GM23338 (cell line): ENCODE measurements around the gene DOCK1. TPM values are rescaled to one million over a fixed set of nuclear protein-coding genes. Genes with fewer than 3 reads are reported as not detected.

Experiments used
- ATAC-seq: fragments of 200-7000 bp; cut with Tn5 transposase; 3 replicates; pipeline ENCODE4 v1.9.1; 2020
- DNase-seq: peaks from one replicate; pipeline ENCODE4 v3.0.0-alpha.2; 2015; ENCODE audit warnings: low spot score
- H2AFZ ChIP-seq: fragments of 200-600 bp; sonication (generic); 2 replicates; pipeline ENCODE4 v1.8.0; 2016; ENCODE audit warnings: antibody characterized with exemption, mild to moderate bottlenecking, moderate library complexity
- H3F3A ChIP-seq: fragments of 200-600 bp; sonication (generic); replicated peaks from 2 replicates; pipeline ENCODE4 v1.8.0; 2017; ENCODE audit warnings: antibody characterized with exemption, mixed run types, low read depth
- H3K27ac ChIP-seq: fragments of 200-600 bp; sonication (generic); 2 replicates; pipeline ENCODE4 v1.6.1; 2016; ENCODE audit warnings: low read depth
- H3K27me3 ChIP-seq: fragments of 200-600 bp; sonication (generic); 2 replicates; pipeline ENCODE4 v1.8.0; 2016; ENCODE audit warnings: mild to moderate bottlenecking, mixed run types, moderate library complexity; ENCODE audit not compliant: insufficient read depth
- H3K36me3 ChIP-seq: fragments of 200-600 bp; sonication (generic); 2 replicates; pipeline ENCODE4 v1.8.0; 2016; ENCODE audit warnings: mild to moderate bottlenecking; ENCODE audit not compliant: insufficient read depth
- H3K4me1 ChIP-seq: fragments of 200-600 bp; sonication (generic); 2 replicates; pipeline ENCODE4 v1.8.0; 2016; ENCODE audit warnings: mild to moderate bottlenecking, moderate library complexity; ENCODE audit not compliant: insufficient read depth
- H3K4me2 ChIP-seq: fragments of 200-600 bp; sonication (generic); 2 replicates; pipeline ENCODE4 v1.7.1; 2017; ENCODE audit warnings: mixed run types
- H3K4me3 ChIP-seq: fragments of 200-600 bp; sonication (generic); 2 replicates; pipeline ENCODE4 v1.6.1; 2016; ENCODE audit warnings: mixed run types
- H3K79me2 ChIP-seq: fragments of 200-600 bp; sonication (generic); replicated peaks from 2 replicates; pipeline ENCODE4 v1.8.0; 2017; ENCODE audit warnings: mild to moderate bottlenecking; ENCODE audit not compliant: insufficient read depth
- H3K9me2 ChIP-seq: fragments of 200-600 bp; sonication (generic); 2 replicates; pipeline ENCODE4 v1.8.0; 2017; ENCODE audit not compliant: insufficient read depth
- H4K20me1 ChIP-seq: fragments of 200-600 bp; sonication (generic); replicated peaks from 2 replicates; pipeline ENCODE4 v1.8.0; 2017; ENCODE audit warnings: mild to moderate bottlenecking; ENCODE audit not compliant: insufficient read depth
- H3K27ac Mint-ChIP-seq: 2 replicates; pipeline ENCODE4 v1.8.0; 2020; ENCODE audit warnings: inconsistent platforms, mild to moderate bottlenecking, moderate library complexity, mixed read lengths
- H3K27me3 Mint-ChIP-seq: 3 replicates; pipeline ENCODE4 v1.8.0; 2022; ENCODE audit warnings: low read depth, mild to moderate bottlenecking, moderate library complexity, mixed read lengths, inconsistent platforms; ENCODE audit not compliant: insufficient read depth, poor library complexity
- H3K36me3 Mint-ChIP-seq: 3 replicates; pipeline ENCODE4 v1.8.0; 2021; ENCODE audit warnings: low read depth, mild to moderate bottlenecking, inconsistent platforms, moderate library complexity, mixed read lengths
- H3K4me1 Mint-ChIP-seq: 3 replicates; pipeline ENCODE4 v1.8.0; 2020; ENCODE audit warnings: mild to moderate bottlenecking, inconsistent platforms, mixed read lengths
- H3K4me3 Mint-ChIP-seq: 3 replicates; pipeline ENCODE4 v1.8.0; 2021; ENCODE audit warnings: moderate library complexity, mild to moderate bottlenecking, inconsistent platforms, mixed read lengths
- H3K9me3 Mint-ChIP-seq: 3 replicates; pipeline ENCODE4 v1.8.0; 2020; ENCODE audit warnings: moderate library complexity, mild to moderate bottlenecking, inconsistent platforms, mixed read lengths
- CREB1 ChIP-seq: fragments of 250-450 bp; sonication (Bioruptor Pico); IDR thresholded peaks from 2 replicates; pipeline ENCODE4 v1.5.0; 2020; ENCODE audit warnings: low read depth, mild to moderate bottlenecking, moderate library complexity
- EZH2 ChIP-seq: fragments of 200-600 bp; sonication (generic); IDR thresholded peaks from one replicate; pipeline ENCODE4 v1.8.0; 2017; ENCODE audit warnings: antibody characterized with exemption, mild to moderate bottlenecking, low read depth; ENCODE audit not compliant: unreplicated experiment
- EZH2phosphoT487 ChIP-seq: fragments of 200-600 bp; sonication (generic); IDR thresholded peaks from one replicate; pipeline ENCODE4 v1.8.1; 2018; ENCODE audit warnings: antibody characterized with exemption; ENCODE audit not compliant: unreplicated experiment
- JUNB ChIP-seq: IDR thresholded peaks from one replicate; pipeline ENCODE4 v1.6.1; 2016; ENCODE audit warnings: antibody characterized with exemption; ENCODE audit not compliant: unreplicated experiment
- NANOG ChIP-seq: IDR thresholded peaks from 2 replicates; pipeline ENCODE4 v1.6.1; 2016; ENCODE audit warnings: antibody characterized with exemption, borderline replicate concordance
- POLR2AphosphoS5 ChIP-seq: IDR thresholded peaks from 2 replicates; pipeline ENCODE4 v1.6.1; 2016; ENCODE audit warnings: antibody characterized with exemption, low read depth
- STAT1 ChIP-seq: IDR thresholded peaks from one replicate; pipeline ENCODE4 v1.6.1; 2016; ENCODE audit warnings: antibody characterized with exemption; ENCODE audit not compliant: unreplicated experiment
- ZNF114 ChIP-seq: fragments of 250-450 bp; sonication (Bioruptor Pico); IDR thresholded peaks from 2 replicates; pipeline ENCODE4 v1.5.0; 2020; ENCODE audit warnings: mild to moderate bottlenecking, moderate library complexity
- ZNF331 ChIP-seq: fragments of 250-450 bp; sonication (Bioruptor Pico); IDR thresholded peaks from 2 replicates; pipeline ENCODE4 v1.5.0; 2020; ENCODE audit warnings: low read depth, mild to moderate bottlenecking, moderate library complexity
- polyA plus RNA-seq: library from polyadenylated mRNA; unstranded; fragments of >200 nt; fragmentation: Nextera tagmentation; extraction: Ambion mirVana; gene quantifications from 2 replicates; pipeline ENCODE4 v1.2.1, GENCODE V29; 2016
- total RNA-seq: library from RNA; depleted of rRNA; stranded (reverse); fragments of >200 nt; shearing (Covaris generic); gene quantifications from 2 replicates; pipeline ENCODE4 v1.2.3, GENCODE V29; 2014
- TF ChIP-seq, protein P1 (sequence below): fragments of 250-450 bp; sonication (Bioruptor Pico); IDR thresholded peaks from 2 replicates; pipeline ENCODE4 v1.5.0; 2020; ENCODE audit warnings: mild to moderate bottlenecking, moderate library complexity
- TF ChIP-seq, protein P2 (sequence below): IDR thresholded peaks from 2 replicates; pipeline ENCODE4 v1.6.1; 2016; ENCODE audit warnings: antibody characterized with exemption
- TF ChIP-seq, protein P3 (sequence below): IDR thresholded peaks from one replicate; pipeline ENCODE4 v1.6.1; 2018; ENCODE audit warnings: antibody characterized with exemption; ENCODE audit not compliant: unreplicated experiment
- TF ChIP-seq, protein P4 (sequence below), 2 experiments: fragments of 200-600 bp in 1 of 2; sonication (generic) in 1 of 2; conservative IDR thresholded peaks; 2 replicates each; pipeline versions ENCODE4 v1.5.1 to v1.6.1; 2016 to 2017; ENCODE audit warnings: antibody characterized with exemption in 2 of 2, low read depth in 2 of 2, mild to moderate bottlenecking in 2 of 2, moderate library complexity in 1 of 2

The DOCK1 gene
- total and polyA plus RNA-seq, 2 experiments from 2014 or later = 13.2 to 55.3 TPM

- peaks cover 6% of the 10 kb centered on the region for H3K27me3 Mint-ChIP-seq
- H3K4me1 ChIP-seq = 0 out of 2 replicates have a peak, but pooled peaks cover 4% of the 10 kb centered on the region
- H3K27ac ChIP-seq = no peak overlapping the region
- H3K4me3 Mint-ChIP-seq = no peak overlapping the region
- peaks cover 19% of the 10 kb centered on the region for H4K20me1 ChIP-seq
- TF ChIP-seq JUNB (no peak), STAT1 (no peak), ZNF114 (CRISPR knock-in tag) (no peak), CREB1 (CRISPR knock-in tag) (no peak), NANOG (no peak), EZH2 (no peak), ZNF331 (CRISPR knock-in tag) (no peak), POLR2AphosphoS5 (no peak), EZH2phosphoT487 (no peak)
- TF ChIP-seq, protein P1, sequence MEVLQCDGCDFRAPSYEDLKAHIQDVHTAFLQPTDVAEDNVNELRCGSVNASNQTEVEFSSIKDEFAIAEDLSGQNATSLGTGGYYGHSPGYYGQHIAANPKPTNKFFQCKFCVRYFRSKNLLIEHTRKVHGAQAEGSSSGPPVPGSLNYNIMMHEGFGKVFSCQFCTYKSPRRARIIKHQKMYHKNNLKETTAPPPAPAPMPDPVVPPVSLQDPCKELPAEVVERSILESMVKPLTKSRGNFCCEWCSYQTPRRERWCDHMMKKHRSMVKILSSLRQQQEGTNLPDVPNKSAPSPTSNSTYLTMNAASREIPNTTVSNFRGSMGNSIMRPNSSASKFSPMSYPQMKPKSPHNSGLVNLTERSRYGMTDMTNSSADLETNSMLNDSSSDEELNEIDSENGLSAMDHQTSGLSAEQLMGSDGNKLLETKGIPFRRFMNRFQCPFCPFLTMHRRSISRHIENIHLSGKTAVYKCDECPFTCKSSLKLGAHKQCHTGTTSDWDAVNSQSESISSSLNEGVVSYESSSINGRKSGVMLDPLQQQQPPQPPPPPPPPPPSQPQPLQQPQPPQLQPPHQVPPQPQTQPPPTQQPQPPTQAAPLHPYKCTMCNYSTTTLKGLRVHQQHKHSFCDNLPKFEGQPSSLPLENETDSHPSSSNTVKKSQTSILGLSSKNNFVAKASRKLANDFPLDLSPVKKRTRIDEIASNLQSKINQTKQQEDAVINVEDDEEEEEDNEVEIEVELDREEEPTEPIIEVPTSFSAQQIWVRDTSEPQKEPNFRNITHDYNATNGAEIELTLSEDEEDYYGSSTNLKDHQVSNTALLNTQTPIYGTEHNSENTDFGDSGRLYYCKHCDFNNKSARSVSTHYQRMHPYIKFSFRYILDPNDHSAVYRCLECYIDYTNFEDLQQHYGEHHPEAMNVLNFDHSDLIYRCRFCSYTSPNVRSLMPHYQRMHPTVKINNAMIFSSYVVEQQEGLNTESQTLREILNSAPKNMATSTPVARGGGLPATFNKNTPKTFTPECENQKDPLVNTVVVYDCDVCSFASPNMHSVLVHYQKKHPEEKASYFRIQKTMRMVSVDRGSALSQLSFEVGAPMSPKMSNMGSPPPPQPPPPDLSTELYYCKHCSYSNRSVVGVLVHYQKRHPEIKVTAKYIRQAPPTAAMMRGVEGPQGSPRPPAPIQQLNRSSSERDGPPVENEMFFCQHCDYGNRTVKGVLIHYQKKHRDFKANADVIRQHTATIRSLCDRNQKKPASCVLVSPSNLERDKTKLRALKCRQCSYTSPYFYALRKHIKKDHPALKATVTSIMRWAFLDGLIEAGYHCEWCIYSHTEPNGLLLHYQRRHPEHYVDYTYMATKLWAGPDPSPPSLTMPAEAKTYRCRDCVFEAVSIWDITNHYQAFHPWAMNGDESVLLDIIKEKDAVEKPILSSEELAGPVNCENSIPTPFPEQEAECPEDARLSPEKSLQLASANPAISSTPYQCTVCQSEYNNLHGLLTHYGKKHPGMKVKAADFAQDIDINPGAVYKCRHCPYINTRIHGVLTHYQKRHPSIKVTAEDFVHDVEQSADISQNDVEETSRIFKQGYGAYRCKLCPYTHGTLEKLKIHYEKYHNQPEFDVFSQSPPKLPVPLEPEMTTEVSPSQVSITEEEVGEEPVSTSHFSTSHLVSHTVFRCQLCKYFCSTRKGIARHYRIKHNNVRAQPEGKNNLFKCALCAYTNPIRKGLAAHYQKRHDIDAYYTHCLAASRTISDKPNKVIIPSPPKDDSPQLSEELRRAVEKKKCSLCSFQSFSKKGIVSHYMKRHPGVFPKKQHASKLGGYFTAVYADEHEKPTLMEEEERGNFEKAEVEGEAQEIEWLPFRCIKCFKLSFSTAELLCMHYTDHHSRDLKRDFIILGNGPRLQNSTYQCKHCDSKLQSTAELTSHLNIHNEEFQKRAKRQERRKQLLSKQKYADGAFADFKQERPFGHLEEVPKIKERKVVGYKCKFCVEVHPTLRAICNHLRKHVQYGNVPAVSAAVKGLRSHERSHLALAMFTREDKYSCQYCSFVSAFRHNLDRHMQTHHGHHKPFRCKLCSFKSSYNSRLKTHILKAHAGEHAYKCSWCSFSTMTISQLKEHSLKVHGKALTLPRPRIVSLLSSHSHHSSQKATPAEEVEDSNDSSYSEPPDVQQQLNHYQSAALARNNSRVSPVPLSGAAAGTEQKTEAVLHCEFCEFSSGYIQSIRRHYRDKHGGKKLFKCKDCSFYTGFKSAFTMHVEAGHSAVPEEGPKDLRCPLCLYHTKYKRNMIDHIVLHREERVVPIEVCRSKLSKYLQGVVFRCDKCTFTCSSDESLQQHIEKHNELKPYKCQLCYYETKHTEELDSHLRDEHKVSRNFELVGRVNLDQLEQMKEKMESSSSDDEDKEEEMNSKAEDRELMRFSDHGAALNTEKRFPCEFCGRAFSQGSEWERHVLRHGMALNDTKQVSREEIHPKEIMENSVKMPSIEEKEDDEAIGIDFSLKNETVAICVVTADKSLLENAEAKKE (CRISPR knock-in tag) = no peak
- TF ChIP-seq, protein P2, sequence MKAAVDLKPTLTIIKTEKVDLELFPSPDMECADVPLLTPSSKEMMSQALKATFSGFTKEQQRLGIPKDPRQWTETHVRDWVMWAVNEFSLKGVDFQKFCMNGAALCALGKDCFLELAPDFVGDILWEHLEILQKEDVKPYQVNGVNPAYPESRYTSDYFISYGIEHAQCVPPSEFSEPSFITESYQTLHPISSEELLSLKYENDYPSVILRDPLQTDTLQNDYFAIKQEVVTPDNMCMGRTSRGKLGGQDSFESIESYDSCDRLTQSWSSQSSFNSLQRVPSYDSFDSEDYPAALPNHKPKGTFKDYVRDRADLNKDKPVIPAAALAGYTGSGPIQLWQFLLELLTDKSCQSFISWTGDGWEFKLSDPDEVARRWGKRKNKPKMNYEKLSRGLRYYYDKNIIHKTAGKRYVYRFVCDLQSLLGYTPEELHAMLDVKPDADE = no peak
- TF ChIP-seq, protein P3, sequence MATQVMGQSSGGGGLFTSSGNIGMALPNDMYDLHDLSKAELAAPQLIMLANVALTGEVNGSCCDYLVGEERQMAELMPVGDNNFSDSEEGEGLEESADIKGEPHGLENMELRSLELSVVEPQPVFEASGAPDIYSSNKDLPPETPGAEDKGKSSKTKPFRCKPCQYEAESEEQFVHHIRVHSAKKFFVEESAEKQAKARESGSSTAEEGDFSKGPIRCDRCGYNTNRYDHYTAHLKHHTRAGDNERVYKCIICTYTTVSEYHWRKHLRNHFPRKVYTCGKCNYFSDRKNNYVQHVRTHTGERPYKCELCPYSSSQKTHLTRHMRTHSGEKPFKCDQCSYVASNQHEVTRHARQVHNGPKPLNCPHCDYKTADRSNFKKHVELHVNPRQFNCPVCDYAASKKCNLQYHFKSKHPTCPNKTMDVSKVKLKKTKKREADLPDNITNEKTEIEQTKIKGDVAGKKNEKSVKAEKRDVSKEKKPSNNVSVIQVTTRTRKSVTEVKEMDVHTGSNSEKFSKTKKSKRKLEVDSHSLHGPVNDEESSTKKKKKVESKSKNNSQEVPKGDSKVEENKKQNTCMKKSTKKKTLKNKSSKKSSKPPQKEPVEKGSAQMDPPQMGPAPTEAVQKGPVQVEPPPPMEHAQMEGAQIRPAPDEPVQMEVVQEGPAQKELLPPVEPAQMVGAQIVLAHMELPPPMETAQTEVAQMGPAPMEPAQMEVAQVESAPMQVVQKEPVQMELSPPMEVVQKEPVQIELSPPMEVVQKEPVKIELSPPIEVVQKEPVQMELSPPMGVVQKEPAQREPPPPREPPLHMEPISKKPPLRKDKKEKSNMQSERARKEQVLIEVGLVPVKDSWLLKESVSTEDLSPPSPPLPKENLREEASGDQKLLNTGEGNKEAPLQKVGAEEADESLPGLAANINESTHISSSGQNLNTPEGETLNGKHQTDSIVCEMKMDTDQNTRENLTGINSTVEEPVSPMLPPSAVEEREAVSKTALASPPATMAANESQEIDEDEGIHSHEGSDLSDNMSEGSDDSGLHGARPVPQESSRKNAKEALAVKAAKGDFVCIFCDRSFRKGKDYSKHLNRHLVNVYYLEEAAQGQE = no peak
- TF ChIP-seq, protein P4, sequence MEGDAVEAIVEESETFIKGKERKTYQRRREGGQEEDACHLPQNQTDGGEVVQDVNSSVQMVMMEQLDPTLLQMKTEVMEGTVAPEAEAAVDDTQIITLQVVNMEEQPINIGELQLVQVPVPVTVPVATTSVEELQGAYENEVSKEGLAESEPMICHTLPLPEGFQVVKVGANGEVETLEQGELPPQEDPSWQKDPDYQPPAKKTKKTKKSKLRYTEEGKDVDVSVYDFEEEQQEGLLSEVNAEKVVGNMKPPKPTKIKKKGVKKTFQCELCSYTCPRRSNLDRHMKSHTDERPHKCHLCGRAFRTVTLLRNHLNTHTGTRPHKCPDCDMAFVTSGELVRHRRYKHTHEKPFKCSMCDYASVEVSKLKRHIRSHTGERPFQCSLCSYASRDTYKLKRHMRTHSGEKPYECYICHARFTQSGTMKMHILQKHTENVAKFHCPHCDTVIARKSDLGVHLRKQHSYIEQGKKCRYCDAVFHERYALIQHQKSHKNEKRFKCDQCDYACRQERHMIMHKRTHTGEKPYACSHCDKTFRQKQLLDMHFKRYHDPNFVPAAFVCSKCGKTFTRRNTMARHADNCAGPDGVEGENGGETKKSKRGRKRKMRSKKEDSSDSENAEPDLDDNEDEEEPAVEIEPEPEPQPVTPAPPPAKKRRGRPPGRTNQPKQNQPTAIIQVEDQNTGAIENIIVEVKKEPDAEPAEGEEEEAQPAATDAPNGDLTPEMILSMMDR (conservative IDR thresholded peaks at IDR 0.05; ENCODE audit: low read depth in 2 of 2) = no peak
- peaks cover 29% of the 10 kb centered on the region for H3K36me3 Mint-ChIP-seq
- peaks cover 97% of the 10 kb centered on the region for H3K79me2 ChIP-seq
- H3K36me3 ChIP-seq = no peaks in the 10 kb centered on the region
- no peak overlapping the region for H3K4me2 ChIP-seq
- H3K27me3 ChIP-seq = no peaks in the 10 kb centered on the region
- peaks cover 30% of the 10 kb centered on the region for H3K4me1 Mint-ChIP-seq
- no peaks in the 10 kb centered on the region; the same call in 2 of the 3 replicates for H3K9me3 Mint-ChIP-seq
- no peaks in the 10 kb centered on the region for H3F3A ChIP-seq
- no peak for ATAC-seq
- no peak overlapping the region for H2AFZ ChIP-seq
- DNase-seq = no peak
- H3K4me3 ChIP-seq = no peak overlapping the region
- 0 out of 2 replicates have a peak, but pooled peaks cover 6% of the 10 kb centered on the region for H3K9me2 ChIP-seq
- peak overlapping the region; percentile 63; the same call in 1 of the 2 replicates for H3K27ac Mint-ChIP-seq
Observed at GRCh38 chr10:126932516-126932915, 27.3 kb downstream of the DOCK1 start.
